Osteocyte (in vitro differentiated cells): ENCODE data around the gene UGT1A4. TPM values are rescaled to one million over a fixed set of nuclear protein-coding genes. Genes with fewer than 3 reads are reported as not detected.
A peak's percentile ranks its signal among the peaks of the same experiment; 100 is the strongest.

Experiments used
- DNase-seq: peaks from one replicate; pipeline ENCODE4 v3.0.0; 2021; ENCODE audit warnings: mixed read lengths; ENCODE audit not compliant: unreplicated experiment; ENCODE audit errors: extremely low spot score
- H3K27ac Mint-ChIP-seq: one replicate; pipeline ENCODE4 v1.8.0; 2021; ENCODE audit warnings: mild to moderate bottlenecking, mixed read lengths; ENCODE audit not compliant: unreplicated experiment
- H3K27me3 Mint-ChIP-seq: one replicate; pipeline ENCODE4 v1.8.0; 2021; ENCODE audit warnings: mixed read lengths; ENCODE audit not compliant: unreplicated experiment
- H3K36me3 Mint-ChIP-seq: one replicate; pipeline ENCODE4 v1.8.0; 2021; ENCODE audit warnings: mixed read lengths; ENCODE audit not compliant: unreplicated experiment
- H3K4me1 Mint-ChIP-seq: one replicate; pipeline ENCODE4 v1.8.0; 2021; ENCODE audit warnings: mixed read lengths; ENCODE audit not compliant: unreplicated experiment
- H3K4me3 Mint-ChIP-seq: one replicate; pipeline ENCODE4 v1.8.0; 2021; ENCODE audit warnings: mild to moderate bottlenecking, moderate library complexity, mixed read lengths; ENCODE audit not compliant: unreplicated experiment
- H3K9me3 Mint-ChIP-seq: one replicate; pipeline ENCODE4 v1.8.0; 2021; ENCODE audit warnings: mixed read lengths; ENCODE audit not compliant: unreplicated experiment
- CTCF ChIP-seq: fragments of 200-600 bp; sonication (generic); IDR thresholded peaks from 2 replicates; pipeline ENCODE4 v1.5.0; 2021; ENCODE audit warnings: antibody characterized with exemption, mild to moderate bottlenecking, moderate library complexity
- total RNA-seq: library from RNA; stranded (reverse); gene quantifications from 2 replicates; pipeline ENCODE4 v1.2.1, GENCODE V29; 2021

UGT1A4 gene
- total RNA-seq, 1 donor from 2014 or later = not detected

DNA sequence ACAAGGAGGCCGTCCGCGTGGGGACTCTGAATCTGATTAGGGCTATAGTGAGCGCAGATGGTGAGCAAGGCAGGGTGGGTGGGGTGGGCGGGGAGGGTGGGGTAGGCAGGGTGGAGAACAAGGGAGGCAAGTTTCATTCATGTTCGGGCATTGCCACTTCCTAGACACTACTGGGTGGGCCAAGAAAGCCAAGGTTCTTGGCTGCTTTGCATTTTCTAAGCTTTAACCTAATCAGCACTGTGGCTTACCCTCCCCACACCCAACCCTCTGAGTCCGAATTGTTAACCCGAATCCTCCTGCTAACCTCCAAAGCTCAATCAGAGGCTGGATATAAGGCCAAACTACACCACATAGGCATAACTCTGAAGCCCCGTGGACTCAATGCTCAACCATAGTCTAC is 77.7 kb downstream of the UGT1A4 start:
- Mint-ChIP-seq H3K27ac (no peak overlapping the region), H3K4me3 (no peak overlapping the region), H3K4me1 (no peaks in the 10 kb centered on the region), H3K27me3 (peaks cover 3% of the 10 kb centered on the region), H3K36me3 (no peaks in the 10 kb centered on the region), H3K9me3 (peaks cover 3% of the 10 kb centered on the region)
- TF ChIP-seq CTCF = no peak
- DNase-seq = no peak

- H3K27ac Mint-ChIP-seq = no peak overlapping the region
- peaks cover 3% of the 10 kb centered on the region for H3K9me3 Mint-ChIP-seq
- no peak overlapping the region for H3K4me3 Mint-ChIP-seq
- peaks cover 12% of the 10 kb centered on the region for H3K27me3 Mint-ChIP-seq
- peak; percentile 66 for DNase-seq
- no peak for TF ChIP-seq CTCF
- no peaks in the 10 kb centered on the region for H3K4me1 Mint-ChIP-seq
- no peaks in the 10 kb centered on the region for H3K36me3 Mint-ChIP-seq
These were observed 80.0 kb downstream of the UGT1A4 start for GRCh38 chr2:233798335-233799086.

GRCh38 chr2:233799087-233799665 is 80.6 kb downstream of the UGT1A4 start:
- Mint-ChIP-seq H3K4me3 (no peak overlapping the region), H3K9me3 (peaks cover 3% of the 10 kb centered on the region), H3K4me1 (no peaks in the 10 kb centered on the region), H3K36me3 (no peaks in the 10 kb centered on the region), H3K27ac (no peak overlapping the region), H3K27me3 (peaks cover 18% of the 10 kb centered on the region)
- peak; percentile 71 for DNase-seq
- TF ChIP-seq CTCF = no peak

GRCh38 chr2:233799716-233800115 is 81.2 kb downstream of the UGT1A4 start:
- no peaks in the 10 kb centered on the region for H3K36me3 Mint-ChIP-seq
- DNase-seq = no peak
- H3K4me3 Mint-ChIP-seq = no peak overlapping the region
- H3K27ac Mint-ChIP-seq = no peak overlapping the region
- H3K9me3 Mint-ChIP-seq = peaks cover 3% of the 10 kb centered on the region
- no peak for TF ChIP-seq CTCF
- H3K27me3 Mint-ChIP-seq = peaks cover 22% of the 10 kb centered on the region
- no peaks in the 10 kb centered on the region for H3K4me1 Mint-ChIP-seq

GRCh38 chr2:233800208-233800607 is 81.7 kb downstream of the UGT1A4 start:
- no peaks in the 10 kb centered on the region for H3K4me1 Mint-ChIP-seq
- peaks cover 3% of the 10 kb centered on the region for H3K9me3 Mint-ChIP-seq
- H3K27ac Mint-ChIP-seq = no peak overlapping the region
- no peaks in the 10 kb centered on the region for H3K36me3 Mint-ChIP-seq
- H3K27me3 Mint-ChIP-seq = peaks cover 27% of the 10 kb centered on the region
- no peak overlapping the region for H3K4me3 Mint-ChIP-seq
- TF ChIP-seq CTCF = no peak
- DNase-seq = no peak
